ENCODE data around the gene RNASEH1. TPM values are rescaled to one million over a fixed set of nuclear protein-coding genes. Genes with fewer than 3 reads are reported as not detected.
"Not testable (repeated sequence)": the region's sequence is repeated elsewhere in the genome, so short reads cannot be mapped to it uniquely, and the experiment has no call there.

The RNASEH1 gene
- total and polyA plus RNA-seq, 2 experiments from 2014 or later, result 15.3 to 25.6 TPM

DNA sequence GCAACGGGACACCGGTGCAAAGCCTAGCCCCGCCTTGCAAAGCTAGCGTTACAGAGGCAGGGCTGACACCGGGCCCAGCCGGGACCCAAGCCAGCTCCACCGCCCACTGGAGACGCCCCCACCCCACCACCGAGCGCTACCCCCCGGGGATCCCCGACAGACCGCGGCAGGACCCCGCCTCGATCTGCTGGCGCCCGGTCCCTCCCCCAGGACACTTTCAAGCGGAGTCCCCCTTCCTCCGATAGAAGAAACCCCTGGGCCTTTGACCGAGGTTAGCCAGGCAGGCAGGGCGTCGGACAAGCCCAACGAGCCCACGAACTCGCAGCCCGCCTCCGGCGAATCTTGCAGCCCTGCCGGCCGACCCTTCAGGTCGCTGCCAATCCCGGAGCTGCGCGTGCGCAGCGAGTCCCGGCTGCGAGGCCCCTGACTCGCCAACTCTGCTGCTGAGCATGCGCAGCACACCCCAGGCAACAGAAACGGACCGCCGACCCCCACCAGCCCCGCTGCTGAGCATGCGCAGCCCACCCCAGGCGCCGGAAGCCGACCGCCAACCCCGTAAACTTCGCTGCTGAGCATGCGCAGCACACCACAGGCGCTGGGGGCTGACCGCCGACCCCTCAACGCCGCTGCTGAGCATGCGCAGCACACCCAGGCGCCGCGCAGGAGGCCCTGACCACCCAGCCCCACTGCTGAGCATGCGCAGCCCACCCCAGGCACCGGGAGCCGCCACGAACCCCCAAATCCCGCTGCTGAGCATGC lies 39.5 kb downstream of the RNASEH1 start:
- WGBS (ENCODE audit: low lambda C conversion rate, missing lambda C conversion rate), result 2% methylated on average over 57 of the region's 67 CpGs
- Histone ChIP-seq H3K9me3 (ENCODE audit: low read depth) (no peaks in the 10 kb centered on the region), H3K4me2 (peak overlapping the region; percentile 89), H4K20me1 (ENCODE audit: insufficient read depth, poor library complexity, severe bottlenecking) (no peaks in the 10 kb centered on the region), H3K4me3 (peak overlapping the region; percentile 71), H3K36me3 (replicated peaks; ENCODE audit: insufficient read depth, low read depth) (no peaks in the 10 kb centered on the region), H3K27ac (peak overlapping the region; percentile 92), H3K9me2 (replicated peaks; ENCODE audit: insufficient read depth) (no peaks in the 10 kb centered on the region), H3K27me3 (no peaks in the 10 kb centered on the region), H3K4me1 (ENCODE audit: insufficient read depth) (peaks cover 19% of the 10 kb centered on the region), H2AFZ (peak overlapping the region; percentile 51), H3K79me2 (peaks cover 40% of the 10 kb centered on the region)
- peak; percentile 99 for DNase-seq (ENCODE audit: low spot score)
- no peak for TF ChIP-seq EZH2 (IDR thresholded peaks at IDR 0.05; ENCODE audit: borderline replicate concordance)

DNA sequence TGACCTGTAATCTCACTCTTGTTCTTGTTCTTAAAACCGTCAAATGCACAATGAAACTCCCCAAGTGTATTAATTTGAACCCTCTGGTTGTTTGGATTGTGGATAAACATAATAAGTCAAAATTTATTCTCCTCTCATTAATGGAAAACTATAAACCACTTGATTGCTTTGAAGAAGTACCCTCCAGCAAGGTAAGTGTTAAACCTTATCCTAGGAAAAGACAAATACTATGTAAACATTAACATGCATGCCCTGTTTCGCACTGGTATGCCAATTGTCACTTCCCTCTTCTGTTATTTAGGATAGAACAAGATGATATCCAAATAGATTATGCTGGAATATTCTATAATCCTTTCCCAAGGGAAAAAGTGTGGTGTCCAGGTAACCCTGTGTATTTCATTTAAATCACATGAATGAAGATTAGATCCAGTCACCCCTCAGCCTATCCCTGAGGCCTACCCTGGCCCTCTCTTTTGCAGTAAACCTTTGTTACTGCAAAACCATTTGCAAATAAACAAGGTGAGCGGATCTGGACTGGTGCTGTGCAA lies 40.1 kb downstream of the RNASEH1 start:
- TF ChIP-seq, protein P1, sequence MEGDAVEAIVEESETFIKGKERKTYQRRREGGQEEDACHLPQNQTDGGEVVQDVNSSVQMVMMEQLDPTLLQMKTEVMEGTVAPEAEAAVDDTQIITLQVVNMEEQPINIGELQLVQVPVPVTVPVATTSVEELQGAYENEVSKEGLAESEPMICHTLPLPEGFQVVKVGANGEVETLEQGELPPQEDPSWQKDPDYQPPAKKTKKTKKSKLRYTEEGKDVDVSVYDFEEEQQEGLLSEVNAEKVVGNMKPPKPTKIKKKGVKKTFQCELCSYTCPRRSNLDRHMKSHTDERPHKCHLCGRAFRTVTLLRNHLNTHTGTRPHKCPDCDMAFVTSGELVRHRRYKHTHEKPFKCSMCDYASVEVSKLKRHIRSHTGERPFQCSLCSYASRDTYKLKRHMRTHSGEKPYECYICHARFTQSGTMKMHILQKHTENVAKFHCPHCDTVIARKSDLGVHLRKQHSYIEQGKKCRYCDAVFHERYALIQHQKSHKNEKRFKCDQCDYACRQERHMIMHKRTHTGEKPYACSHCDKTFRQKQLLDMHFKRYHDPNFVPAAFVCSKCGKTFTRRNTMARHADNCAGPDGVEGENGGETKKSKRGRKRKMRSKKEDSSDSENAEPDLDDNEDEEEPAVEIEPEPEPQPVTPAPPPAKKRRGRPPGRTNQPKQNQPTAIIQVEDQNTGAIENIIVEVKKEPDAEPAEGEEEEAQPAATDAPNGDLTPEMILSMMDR (IDR thresholded peaks at IDR 0.05; ENCODE audit: poor library complexity), result no peak
- TF ChIP-seq EZH2phosphoT487 (IDR thresholded peaks at IDR 0.05; ENCODE audit: low read depth, severe bottlenecking, unreplicated experiment), result no peak
- no peak for TF ChIP-seq EZH2 (IDR thresholded peaks at IDR 0.05; ENCODE audit: borderline replicate concordance)
- H3K36me3 ChIP-seq (replicated peaks; ENCODE audit: insufficient read depth, low read depth), result no peaks in the 10 kb centered on the region
- no peak for DNase-seq (ENCODE audit: low spot score)
- no peaks in the 10 kb centered on the region for H3K9me3 ChIP-seq (ENCODE audit: low read depth)
- 25% methylated on average over 3 of the region's 3 CpGs for WGBS (ENCODE audit: low lambda C conversion rate, missing lambda C conversion rate)
- H2AFZ ChIP-seq, result peak overlapping the region; percentile 20
- H4K20me1 ChIP-seq (ENCODE audit: insufficient read depth, poor library complexity, severe bottlenecking), result no peaks in the 10 kb centered on the region
- no peaks in the 10 kb centered on the region for H3K9me2 ChIP-seq (replicated peaks; ENCODE audit: insufficient read depth)
- peaks cover 18% of the 10 kb centered on the region for H3K4me1 ChIP-seq (ENCODE audit: insufficient read depth)
- peaks cover 40% of the 10 kb centered on the region for H3K79me2 ChIP-seq
- H3K4me3 ChIP-seq, result peak overlapping the region; percentile 71
- H3K4me2 ChIP-seq, result peak overlapping the region; percentile 89
- peak overlapping the region; percentile 80 for H3K27ac ChIP-seq
- no peaks in the 10 kb centered on the region for H3K27me3 ChIP-seq

DNA sequence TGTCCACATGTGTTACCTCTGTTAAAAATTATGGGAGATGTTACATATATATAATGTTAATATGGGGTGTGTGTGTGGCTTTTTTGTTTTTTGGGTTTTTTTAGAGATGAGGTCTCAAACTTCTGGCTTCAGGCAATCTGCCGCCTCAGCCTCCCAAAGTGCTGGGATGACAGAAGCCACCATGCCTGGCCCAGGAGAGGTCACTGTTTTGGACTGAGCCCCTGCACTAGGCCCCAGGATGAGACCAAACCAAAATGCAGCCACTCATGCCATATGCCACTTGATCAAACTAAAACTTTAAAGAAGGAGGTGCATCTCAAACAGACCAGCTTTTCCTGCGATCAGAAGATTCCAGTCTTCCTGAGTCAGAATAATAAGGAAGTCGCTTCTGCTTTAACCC lies 41.3 kb downstream of the RNASEH1 start:
- peaks cover 40% of the 10 kb centered on the region for H3K79me2 ChIP-seq
- 92% methylated on average over 3 of the region's 3 CpGs for WGBS (ENCODE audit: low lambda C conversion rate, missing lambda C conversion rate)
- H4K20me1 ChIP-seq (ENCODE audit: insufficient read depth, poor library complexity, severe bottlenecking), result no peaks in the 10 kb centered on the region
- H3K27ac ChIP-seq, result no peak overlapping the region
- H3K4me1 ChIP-seq (ENCODE audit: insufficient read depth), result peaks cover 11% of the 10 kb centered on the region
- no peaks in the 10 kb centered on the region for H3K9me3 ChIP-seq (ENCODE audit: low read depth)
- H2AFZ ChIP-seq, result no peak overlapping the region
- H3K36me3 ChIP-seq (replicated peaks; ENCODE audit: insufficient read depth, low read depth), result no peaks in the 10 kb centered on the region
- TF ChIP-seq EZH2 (IDR thresholded peaks at IDR 0.05; ENCODE audit: borderline replicate concordance) (no peak), EZH2phosphoT487 (IDR thresholded peaks at IDR 0.05; ENCODE audit: low read depth, severe bottlenecking, unreplicated experiment) (no peak)
- TF ChIP-seq, protein P1 (IDR thresholded peaks at IDR 0.05; ENCODE audit: poor library complexity), result no peak
- no peak overlapping the region for H3K4me3 ChIP-seq
- no peak for DNase-seq (ENCODE audit: low spot score)
- no peaks in the 10 kb centered on the region for H3K27me3 ChIP-seq
- H3K4me2 ChIP-seq, result no peak overlapping the region
- H3K9me2 ChIP-seq (replicated peaks; ENCODE audit: insufficient read depth), result no peaks in the 10 kb centered on the region

DNA sequence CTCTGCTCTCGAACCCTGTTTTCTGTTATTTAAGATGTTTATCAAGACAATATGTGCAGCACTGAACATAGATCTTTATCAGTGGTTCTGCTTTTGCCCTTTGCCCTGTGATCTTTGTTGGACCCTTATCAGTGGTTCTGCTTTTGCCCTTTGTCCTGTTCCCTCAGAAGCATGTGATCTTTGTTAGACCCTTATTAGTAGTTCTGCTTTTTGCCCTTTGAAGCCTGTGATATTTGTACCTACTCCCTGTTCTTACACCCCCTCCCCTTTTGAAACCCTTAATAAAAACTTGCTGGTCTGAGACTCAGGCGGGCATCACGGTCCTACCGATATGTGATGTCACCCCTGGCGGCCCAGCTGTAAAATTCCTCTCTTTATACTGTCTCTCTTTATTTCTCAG lies 42.7 kb downstream of the RNASEH1 start:
- Histone ChIP-seq H3K79me2 (peaks cover 37% of the 10 kb centered on the region), H3K4me1 (ENCODE audit: insufficient read depth) (peaks cover 11% of the 10 kb centered on the region)
- not testable (repeated sequence) for H4K20me1 ChIP-seq (ENCODE audit: insufficient read depth, poor library complexity, severe bottlenecking); DNase-seq (ENCODE audit: low spot score); H2AFZ ChIP-seq; H3K27me3 ChIP-seq; H3K27ac ChIP-seq; H3K36me3 ChIP-seq (replicated peaks; ENCODE audit: insufficient read depth, low read depth); H3K4me2 ChIP-seq; H3K4me3 ChIP-seq; H3K9me2 ChIP-seq (replicated peaks; ENCODE audit: insufficient read depth); H3K9me3 ChIP-seq (ENCODE audit: low read depth)
- 92% methylated on average over 5 of the region's 5 CpGs for WGBS (ENCODE audit: low lambda C conversion rate, missing lambda C conversion rate)
